CD4-positive, alpha-beta T cell treated with Interferon gamma for 1 hour (primary cell): ENCODE measurements around the gene SLC25A25.
A peak's percentile ranks its signal among the peaks of the same experiment; 100 is the strongest.
"Not testable (repeated sequence)": the region's sequence is repeated elsewhere in the genome, so short reads cannot be mapped to it uniquely, and the experiment has no call there.

Experiments used
- DNase-seq: peaks from one replicate; pipeline ENCODE4 v3.0.0-alpha.2; 2020

SLC25A25 gene

GRCh38 chr9:128053560-128053959, 14.5 kb upstream of the SLC25A25 start:
- peak; percentile 63 for DNase-seq

- no peak for DNase-seq
Measured at GRCh38 chr9:128054087-128054486, 13.9 kb upstream of the SLC25A25 start.

GRCh38 chr9:128055344-128056040, 12.5 kb upstream of the SLC25A25 start:
- no peak for DNase-seq

- DNase-seq = no peak
Measured at GRCh38 chr9:128056086-128056485, 11.9 kb upstream of the SLC25A25 start.

- no peak for DNase-seq
Measured at GRCh38 chr9:128056887-128057723, 10.9 kb upstream of the SLC25A25 start.

GRCh38 chr9:128057724-128058409, 10.2 kb upstream of the SLC25A25 start:
- DNase-seq = no peak

- DNase-seq = no peak
Measured at GRCh38 chr9:128059365-128059983, 8.6 kb upstream of the SLC25A25 start.

- DNase-seq = no peak
Measured at GRCh38 chr9:128061275-128061960, 6.6 kb upstream of the SLC25A25 start.

- DNase-seq = no peak
Measured at GRCh38 chr9:128062279-128062678, 5.8 kb upstream of the SLC25A25 start.

- DNase-seq = no peak
Measured at GRCh38 chr9:128062846-128063831, 4.9 kb upstream of the SLC25A25 start.

- no peak for DNase-seq
Measured at GRCh38 chr9:128065907-128066712, 1.9 kb upstream of the SLC25A25 start.

GRCh38 chr9:128066713-128067644, 1.1 kb upstream of the SLC25A25 start, which contains the start of gene NAIF1:
Gene NAIF1 (minus strand): TSS chr9:128067320. CDS start chr9:128067101, 219 bp downstream.
- peak; percentile 98 for DNase-seq

- no peak for DNase-seq
Measured at GRCh38 chr9:128068386-128069205, 564 bp downstream of the SLC25A25 start.

GRCh38 chr9:128070874-128071273, 2.8 kb downstream of the SLC25A25 start:
- no peak for DNase-seq

- DNase-seq = not testable (repeated sequence)
Measured at GRCh38 chr9:128071475-128071874, 3.4 kb downstream of the SLC25A25 start.

GRCh38 chr9:128072144-128073021, 4.4 kb downstream of the SLC25A25 start:
- peak; percentile 64 for DNase-seq

- no peak for DNase-seq
Measured at GRCh38 chr9:128073253-128073886, 5.3 kb downstream of the SLC25A25 start.
